ENCODE results near the gene GRIPAP1. TPM values are rescaled to one million over a fixed set of nuclear protein-coding genes. Genes with fewer than 3 reads are reported as not detected.

The GRIPAP1 gene
- total RNA-seq, 2 donors from 2014 or later: 9.6 to 16.0 TPM

DNA sequence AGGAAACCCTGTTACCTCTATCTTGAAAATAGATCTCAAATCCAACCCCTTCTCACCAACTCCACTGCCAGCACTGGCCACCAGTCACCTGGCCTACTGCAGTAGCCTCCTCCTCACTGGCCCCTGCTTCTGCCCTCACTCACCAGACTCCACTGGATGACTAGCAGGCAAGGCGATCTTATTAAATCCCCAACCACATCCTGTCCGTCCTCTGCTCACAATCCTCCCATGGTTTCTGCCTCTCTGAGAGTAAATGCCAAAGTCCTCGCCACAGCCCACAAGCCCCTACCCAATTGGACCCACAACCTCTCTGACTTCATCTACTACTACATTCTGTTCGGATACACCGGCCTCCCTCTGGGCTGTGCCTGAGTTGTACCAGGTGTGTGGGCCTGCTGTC is 77.8 kb downstream of the GRIPAP1 start:
- no peak for DNase-seq (ENCODE audit: low spot score)
- H3K36me3 ChIP-seq: peaks cover 28% of the 10 kb centered on the region

DNA sequence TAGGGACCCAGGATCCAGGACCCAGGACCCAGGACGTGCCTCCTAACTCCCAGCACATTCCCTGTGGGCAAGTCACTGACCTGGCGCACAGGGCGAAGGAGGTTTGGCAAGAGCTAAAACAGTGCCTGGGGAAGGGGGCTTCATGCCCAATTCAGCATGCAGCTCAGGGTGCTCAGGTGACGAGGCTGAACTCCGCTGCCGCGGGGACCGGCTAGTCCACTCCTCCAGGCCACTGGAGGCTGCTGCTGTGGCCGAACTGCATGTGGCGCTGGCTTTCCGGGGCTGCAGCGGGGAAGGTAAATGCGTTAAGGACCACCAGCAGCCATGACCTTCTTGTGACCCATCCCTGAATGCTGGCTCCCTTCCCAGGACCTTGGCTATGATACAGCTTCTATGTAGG is 78.3 kb downstream of the GRIPAP1 start:
- TF ChIP-seq, protein P1, sequence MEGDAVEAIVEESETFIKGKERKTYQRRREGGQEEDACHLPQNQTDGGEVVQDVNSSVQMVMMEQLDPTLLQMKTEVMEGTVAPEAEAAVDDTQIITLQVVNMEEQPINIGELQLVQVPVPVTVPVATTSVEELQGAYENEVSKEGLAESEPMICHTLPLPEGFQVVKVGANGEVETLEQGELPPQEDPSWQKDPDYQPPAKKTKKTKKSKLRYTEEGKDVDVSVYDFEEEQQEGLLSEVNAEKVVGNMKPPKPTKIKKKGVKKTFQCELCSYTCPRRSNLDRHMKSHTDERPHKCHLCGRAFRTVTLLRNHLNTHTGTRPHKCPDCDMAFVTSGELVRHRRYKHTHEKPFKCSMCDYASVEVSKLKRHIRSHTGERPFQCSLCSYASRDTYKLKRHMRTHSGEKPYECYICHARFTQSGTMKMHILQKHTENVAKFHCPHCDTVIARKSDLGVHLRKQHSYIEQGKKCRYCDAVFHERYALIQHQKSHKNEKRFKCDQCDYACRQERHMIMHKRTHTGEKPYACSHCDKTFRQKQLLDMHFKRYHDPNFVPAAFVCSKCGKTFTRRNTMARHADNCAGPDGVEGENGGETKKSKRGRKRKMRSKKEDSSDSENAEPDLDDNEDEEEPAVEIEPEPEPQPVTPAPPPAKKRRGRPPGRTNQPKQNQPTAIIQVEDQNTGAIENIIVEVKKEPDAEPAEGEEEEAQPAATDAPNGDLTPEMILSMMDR (IDR thresholded peaks at IDR 0.05): no peak
- Histone ChIP-seq H3K36me3 (peaks cover 28% of the 10 kb centered on the region), H3K4me3 (no peak overlapping the region), H3K27ac (no peak overlapping the region), H3K27me3 (no peaks in the 10 kb centered on the region), H3K4me1 (peaks cover 0 to 9% of the 10 kb centered on the region in 2 donors), H3K9me3 (no peaks in the 10 kb centered on the region)
- DNase-seq (ENCODE audit: low spot score): no peak

More for the DNA sequence above, 77.8 kb downstream of the GRIPAP1 start:
- H3K27me3 ChIP-seq: no peaks in the 10 kb centered on the region
- no peaks in the 10 kb centered on the region for H3K9me3 ChIP-seq
- H3K4me1 ChIP-seq: peaks cover 0 to 9% of the 10 kb centered on the region in 2 donors
- H3K27ac ChIP-seq: no peak overlapping the region
- TF ChIP-seq, protein P1 (IDR thresholded peaks at IDR 0.05): no peak
- H3K4me3 ChIP-seq: no peak overlapping the region

Other genes with a start within 250 kb of the GRIPAP1 start
- not detected for gene GLOD5, start 240.5 kb downstream of the GRIPAP1 start, total RNA-seq
- gene GATA1, start 215.7 kb downstream of the GRIPAP1 start, total RNA-seq: under 1 TPM in 1 of 2 donors, not detected in 1; 0.20 TPM
- gene HDAC6, start 200.2 kb downstream of the GRIPAP1 start, total RNA-seq: 10 to 100 TPM; 27.1 to 30.4 TPM
- not detected for gene ERAS, start 175.8 kb downstream of the GRIPAP1 start, total RNA-seq
- gene PCSK1N, start 166.7 kb downstream of the GRIPAP1 start, total RNA-seq: 10 to 100 TPM in 1 of 2 donors, 1 to 10 TPM in 1; 4.3 to 12.5 TPM
- 10 to 100 TPM; 49.2 to 56.5 TPM for gene TIMM17B, start 104.5 kb downstream of the GRIPAP1 start, total RNA-seq
- 10 to 100 TPM; 44.4 to 66.7 TPM for gene PQBP1, start 104.3 kb downstream of the GRIPAP1 start, total RNA-seq
- 10 to 100 TPM; 16.8 to 18.8 TPM for gene SLC35A2, start 90.6 kb downstream of the GRIPAP1 start, total RNA-seq
- gene PIM2, start 83.2 kb downstream of the GRIPAP1 start, total RNA-seq: 1 to 10 TPM; 5.4 to 9.1 TPM
- gene OTUD5, start 44.7 kb downstream of the GRIPAP1 start, total RNA-seq: 10 to 100 TPM; 15.4 to 23.9 TPM
- 1 to 10 TPM; 1.3 to 1.5 TPM for gene KCND1, start 30.4 kb downstream of the GRIPAP1 start, total RNA-seq
- 10 to 100 TPM; 25.8 to 60.3 TPM for gene TFE3, start 41.1 kb upstream of the GRIPAP1 start, total RNA-seq
- gene CCDC120, start 56.7 kb upstream of the GRIPAP1 start, total RNA-seq: 1 to 10 TPM; 1.3 to 2.2 TPM
- 10 to 100 TPM; 11.5 to 29.7 TPM for gene PRAF2, start 71.7 kb upstream of the GRIPAP1 start, total RNA-seq
- gene WDR45, start 77.6 kb upstream of the GRIPAP1 start, total RNA-seq: 100 to 1,000 TPM in 1 of 2 donors, 10 to 100 TPM in 1; 78.3 to 117 TPM
- 10 to 100 TPM; 17.7 to 26.1 TPM for gene GPKOW, start 121.5 kb upstream of the GRIPAP1 start, total RNA-seq
- gene MAGIX, start 160.5 kb upstream of the GRIPAP1 start, total RNA-seq: 10 to 100 TPM; 18.9 to 23.4 TPM
- gene PLP2, start 169.6 kb upstream of the GRIPAP1 start, total RNA-seq: 10 to 100 TPM; 47.8 to 64.8 TPM
- gene PRICKLE3, start 184.1 kb upstream of the GRIPAP1 start, total RNA-seq: 10 to 100 TPM in 1 of 2 donors, 1 to 10 TPM in 1; 7.2 to 12.7 TPM
- 1 to 10 TPM; 2.8 to 3.5 TPM for gene SYP, start 197.9 kb upstream of the GRIPAP1 start, total RNA-seq
- gene CACNA1F, start 231.1 kb upstream of the GRIPAP1 start, total RNA-seq: under 1 TPM; 0.08 to 0.11 TPM
- gene CCDC22, start 233.2 kb upstream of the GRIPAP1 start, total RNA-seq: 10 to 100 TPM in 1 of 2 donors, 1 to 10 TPM in 1; 9.5 to 14.4 TPM